ENCODE results near the gene WDR33. TPM values are rescaled to one million over a fixed set of nuclear protein-coding genes. Genes with fewer than 3 reads are reported as not detected.
A peak's percentile ranks its signal among the peaks of the same experiment; 100 is the strongest.

WDR33 gene
- total and polyA plus RNA-seq, 9 of the 15 experiments (the other 6 are each of a cell fraction or from before 2014, with no cell fraction given): 24.2 to 57.4 (median 38.4) TPM

GRCh38 chr2:127678991-127679390 lies 132.0 kb downstream of the WDR33 start (continued):
- no peak for TF ChIP-seq DEAF1 (CRISPR knock-in tag; IDR thresholded peaks at IDR 0.05)
- TF ChIP-seq MCM7 (IDR thresholded peaks at IDR 0.05): no peak
- no peak for TF ChIP-seq ZBTB5 (IDR thresholded peaks at IDR 0.05)
- no peak for TF ChIP-seq ZC3H8 (IDR thresholded peaks at IDR 0.05)

GRCh38 chr2:127678531-127678930 lies 132.4 kb downstream of the WDR33 start:
- Histone ChIP-seq H3K36me3 (ENCODE audit: control insufficient read depth, insufficient read depth, low read length) (no peaks in the 10 kb centered on the region), H3K9me1 (ENCODE audit: control insufficient read depth, insufficient read depth, low read length) (no peaks in the 10 kb centered on the region), H3K79me2 (ENCODE audit: control insufficient read depth, insufficient read depth, low read length) (no peaks in the 10 kb centered on the region), H3K27ac (ENCODE audit: extremely low read depth, low read depth, low read length) (no peak overlapping the region), H3K4me3 (no peak overlapping the region), H4K20me1 (replicated peaks; ENCODE audit: control insufficient read depth, insufficient read depth, low read length) (peaks cover 6% of the 10 kb centered on the region; the same call in 1 of the 2 replicates), H2AFZ (ENCODE audit: low read depth, low read length) (no peak overlapping the region), H3K27me3 (ENCODE audit: control insufficient read depth in 2 of 2, insufficient read depth in 2 of 2, low read length in 2 of 2) (peaks cover 48 to 72% of the 10 kb centered on the region in 2 experiments), H3K4me1 (replicated peaks in 1 of 2; ENCODE audit: control insufficient read depth in 2 of 2, insufficient read depth in 2 of 2, low read length in 2 of 2) (peaks cover 0 to 19% of the 10 kb centered on the region in 2 experiments; a peak in 2 of 5 replicates), H3K9me3 (replicated peaks; ENCODE audit: control insufficient read depth, insufficient read depth, low read depth, low read length) (no peaks in the 10 kb centered on the region), H3K4me2 (ENCODE audit: insufficient read depth, low read length) (no peak overlapping the region), H3K9ac (ENCODE audit: insufficient read depth in 1 of 2, low read depth in 2 of 2, low read length in 2 of 2) (no peak overlapping the region)
- no TSS peak for BruUV-seq (replicated peaks)
- no peak for TF ChIP-seq TCF7L2 (IDR thresholded peaks at IDR 0.05; ENCODE audit: low read depth, low read length)
- TF ChIP-seq ZNF592 (IDR thresholded peaks at IDR 0.05): no peak
- no peak for TF ChIP-seq NFATC3 (IDR thresholded peaks at IDR 0.05)
- TF ChIP-seq GTF2E2 (tag; IDR thresholded peaks at IDR 0.05): no peak
- intact Hi-C loops (cut with micrococcal nuclease): no loop called here
- FAIRE-seq (no peak), ATAC-seq (no peak), DNase-seq (ENCODE audit: extremely low read depth in 1 of 4, low spot score in 3 of 4) (peak in 1 of 4 experiments; percentile 6)
- ChIA-PET CTCF (ENCODE audit: low intra/inter-chr PET ratio) (no interaction called here), POLR2A (no interaction called here)
- WGBS (ENCODE audit: insufficient coverage, low coverage, missing lambda C conversion rate): under 1% methylated on average over 10 of the region's 10 CpGs
- in situ Hi-C loops (cut with MboI): no loop called here
